ENCODE data around the gene KANK4. TPM values are rescaled to one million over a fixed set of nuclear protein-coding genes. Genes with fewer than 3 reads are reported as not detected.

KANK4 gene
- total and polyA plus RNA-seq, 2 of the 4 experiments (the other 2 are of a cell fraction) = not detected

GRCh38 chr1:62268315-62268714 lies 50.9 kb downstream of the KANK4 start:
- Histone ChIP-seq H3K23ac (ENCODE audit: low read depth, low read length) (no peak overlapping the region), H3K4me3 (ENCODE audit: insufficient read depth, low read depth, low read length) (no peak overlapping the region), H3K56ac (ENCODE audit: extremely low read depth, insufficient read depth, low read length) (no peak overlapping the region), H2BK15ac (ENCODE audit: low read depth, low read length) (no peak overlapping the region), H4K5ac (ENCODE audit: low read depth, low read length) (no peak overlapping the region), H2BK5ac (ENCODE audit: low read depth, low read length, poor library complexity, severe bottlenecking) (no peak overlapping the region), H3K36me3 (ENCODE audit: control insufficient read depth, insufficient read depth, low read length) (no peaks in the 10 kb centered on the region), H3K4ac (ENCODE audit: low read depth, low read length) (no peak overlapping the region), H3K79me1 (ENCODE audit: low read depth in 1 of 2, low read length in 2 of 2) (no peaks in the 10 kb centered on the region), H4K8ac (ENCODE audit: low read depth in 2 of 2, low read length in 2 of 2) (no peak overlapping the region), H2BK120ac (ENCODE audit: low read depth, low read length) (no peak overlapping the region), H3K27ac (ENCODE audit: insufficient read depth, low read length) (no peak overlapping the region), H2AK5ac (ENCODE audit: low read depth, low read length) (no peak overlapping the region), H3K4me1 (ENCODE audit: control insufficient read depth, insufficient read depth, low read length) (no peaks in the 10 kb centered on the region), H3K9me1 (ENCODE audit: insufficient read depth, low read length) (no peaks in the 10 kb centered on the region), H3K9me3 (ENCODE audit: control insufficient read depth, insufficient read depth, low read length) (peaks cover 3% of the 10 kb centered on the region), H3K27me3 (ENCODE audit: control insufficient read depth, insufficient read depth, low read length) (no peaks in the 10 kb centered on the region), H3K18ac (ENCODE audit: low read depth, low read length) (no peak overlapping the region), H2BK20ac (ENCODE audit: low read depth, low read length) (no peak overlapping the region), H3K9ac (ENCODE audit: low read depth, low read length) (no peak overlapping the region), H2AK9ac (replicated peaks; ENCODE audit: low read depth, low read length, poor library complexity) (no peak overlapping the region), H4K91ac (ENCODE audit: insufficient read depth, low read depth, low read length) (no peak overlapping the region), H3K14ac (replicated peaks; ENCODE audit: low read depth, low read length) (no peak overlapping the region), H3K4me2 (ENCODE audit: low read depth, low read length) (no peak overlapping the region), H4K20me1 (ENCODE audit: insufficient read depth, low read length) (no peaks in the 10 kb centered on the region), H2AFZ (replicated peaks; ENCODE audit: low read length, poor library complexity) (no peak overlapping the region)
- no peak for ATAC-seq (ENCODE audit: low read depth)
- dilution Hi-C loops (cut with HindIII; ENCODE audit: low sequenced_read_pairs, unreplicated experiment) (no loop called here), in situ Hi-C loops (cut with MboI; ENCODE audit: low sequenced_read_pairs) (no loop called here), intact Hi-C loops (cut with micrococcal nuclease) (no loop called here)
- 72% methylated on average over 4 of the region's 8 CpGs; no CpG with 5 or more reads in 1 of the 2 experiments for WGBS, 2 experiments (ENCODE audit: extremely low coverage in 2 of 2, insufficient read length in 1 of 2)
- TF ChIP-seq CHD1 (IDR thresholded peaks at IDR 0.05; ENCODE audit: low read depth, low read length) = no peak
- no peak for TF ChIP-seq RAD21 (IDR thresholded peaks at IDR 0.05; ENCODE audit: low read length)
- no peak for TF ChIP-seq NFE2L2 (IDR thresholded peaks at IDR 0.05; ENCODE audit: low read depth, low read length)
- no peak for TF ChIP-seq FOS (IDR thresholded peaks at IDR 0.05; ENCODE audit: low read depth, low read length)
- TF ChIP-seq CEBPB (IDR thresholded peaks at IDR 0.05; ENCODE audit: low read depth, low read length) = no peak
- TF ChIP-seq, protein P1, sequence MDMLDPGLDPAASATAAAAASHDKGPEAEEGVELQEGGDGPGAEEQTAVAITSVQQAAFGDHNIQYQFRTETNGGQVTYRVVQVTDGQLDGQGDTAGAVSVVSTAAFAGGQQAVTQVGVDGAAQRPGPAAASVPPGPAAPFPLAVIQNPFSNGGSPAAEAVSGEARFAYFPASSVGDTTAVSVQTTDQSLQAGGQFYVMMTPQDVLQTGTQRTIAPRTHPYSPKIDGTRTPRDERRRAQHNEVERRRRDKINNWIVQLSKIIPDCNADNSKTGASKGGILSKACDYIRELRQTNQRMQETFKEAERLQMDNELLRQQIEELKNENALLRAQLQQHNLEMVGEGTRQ (IDR thresholded peaks at IDR 0.05; ENCODE audit: low read depth, low read length) = no peak
- no peak for TF ChIP-seq POLR2A (IDR thresholded peaks at IDR 0.05; ENCODE audit: low read depth, low read length)
- TF ChIP-seq RCOR1 (IDR thresholded peaks at IDR 0.05; ENCODE audit: insufficient replicate concordance, low read length) = no peak
- TF ChIP-seq RFX5 (IDR thresholded peaks at IDR 0.05; ENCODE audit: low read depth, low read length) = no peak
- TF ChIP-seq CTCF (conservative IDR thresholded peaks at IDR 0.05; ENCODE audit: low read depth, low read length) = no peak
- TF ChIP-seq BHLHE40 (IDR thresholded peaks at IDR 0.05; ENCODE audit: low read depth, low read length) = no peak
- no peak for TF ChIP-seq SMC3 (IDR thresholded peaks at IDR 0.05; ENCODE audit: low read depth, low read length)
- no peak for TF ChIP-seq ELK1 (IDR thresholded peaks at IDR 0.05; ENCODE audit: borderline replicate concordance, low read depth, low read length)
- no peak for TF ChIP-seq MAFK (IDR thresholded peaks at IDR 0.05; ENCODE audit: low read depth, low read length)
- no peak for TF ChIP-seq MAZ (IDR thresholded peaks at IDR 0.05; ENCODE audit: borderline replicate concordance, low read depth, low read length)
- no peak for TF ChIP-seq MXI1 (IDR thresholded peaks at IDR 0.05; ENCODE audit: borderline replicate concordance, low read depth, low read length)
- BruUV-seq (replicated peaks) = no TSS peak
- no peak for DNase-seq
- CTCF ChIA-PET = no interaction called here
- POLR2A ChIA-PET (ENCODE audit: unreplicated experiment) = interaction anchor here (0.5 kb wide), 1 partner anchor 16 kb away, joined by 4 read pairs; no protein-coding TSS in a partner anchor

All from IMR-90 (cell line).